Fibroblast of villous mesenchyme (primary cell): Measurements from ENCODE around the gene SLC8A1. TPM values are rescaled to one million over a fixed set of nuclear protein-coding genes. Genes with fewer than 3 reads are reported as not detected.

Experiments used
- DNase-seq: peaks from one replicate; pipeline ENCODE4 v3.0.0-alpha.2; 2010; ENCODE audit warnings: low read depth
- H3K4me3 ChIP-seq: 2 replicates; pipeline ENCODE4 v1.5.1; 2011; ENCODE audit warnings: low read depth, mild to moderate bottlenecking, low read length
- CTCF ChIP-seq: IDR thresholded peaks from 2 replicates; pipeline ENCODE4 v1.5.1; 2012; ENCODE audit warnings: low read depth, mild to moderate bottlenecking, low read length; ENCODE audit not compliant: insufficient read depth
- total RNA-seq: library from RNA; depleted of rRNA; stranded (reverse); fragments of >200 nt; gene quantifications from 2 replicates; pipeline ENCODE4 v1.2.3, GENCODE V29; 2012

SLC8A1 gene
- total RNA-seq, 1 donor: 98.9 TPM

- no peak overlapping the region for H3K4me3 ChIP-seq
- DNase-seq: no peak
- TF ChIP-seq CTCF: no peak
These were observed 54.1 kb downstream of the SLC8A1 start for GRCh38 chr2:40397765-40398164.

GRCh38 chr2:40396124-40396523 lies 55.8 kb downstream of the SLC8A1 start:
- no peak overlapping the region for H3K4me3 ChIP-seq
- no peak for DNase-seq
- TF ChIP-seq CTCF: no peak

DNA sequence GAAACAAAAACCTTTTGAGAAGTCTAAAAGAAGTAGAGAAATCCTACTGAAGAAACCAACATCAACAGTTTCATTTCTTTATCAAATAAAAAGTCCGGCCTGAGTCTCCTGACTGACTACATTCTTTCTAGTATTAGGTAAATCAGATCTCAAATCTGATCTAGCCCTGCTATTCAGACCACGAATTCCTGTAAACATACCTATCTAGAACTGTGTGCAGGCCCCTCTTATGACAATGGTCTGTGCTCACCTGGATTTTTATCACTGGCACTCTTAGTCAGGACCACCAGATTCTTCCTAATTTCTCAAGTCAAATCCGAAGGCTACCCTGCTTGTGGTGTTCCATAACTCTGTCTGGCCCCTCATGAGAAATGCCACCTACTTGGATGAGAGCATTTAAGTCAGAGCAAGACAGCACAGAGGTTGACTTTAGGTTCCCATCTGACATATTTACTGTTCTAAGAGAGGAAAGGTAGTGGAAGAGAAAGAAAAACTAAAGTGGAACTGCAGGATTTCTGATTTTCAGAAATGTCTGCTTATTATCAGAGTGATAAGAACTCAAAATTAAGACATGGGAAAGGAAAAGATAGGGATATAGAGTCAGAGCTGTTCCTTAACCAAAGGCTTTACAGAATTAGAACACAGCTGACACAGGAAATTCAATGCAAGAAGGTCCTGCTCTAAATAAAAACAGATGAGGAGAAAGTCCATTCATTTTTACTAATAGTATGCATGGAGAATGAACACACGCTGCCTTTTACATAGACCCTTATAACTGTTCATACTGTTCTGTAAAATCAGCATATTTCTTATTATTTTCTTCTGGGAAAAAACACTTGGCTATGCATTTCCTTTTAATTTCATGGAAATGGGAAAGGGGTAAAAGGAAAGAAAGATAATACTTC lies 56.5 kb downstream of the SLC8A1 start:
- no peak for TF ChIP-seq CTCF
- no peak for DNase-seq

GRCh38 chr2:40394597-40394996 lies 57.3 kb downstream of the SLC8A1 start:
- H3K4me3 ChIP-seq: no peak overlapping the region
- TF ChIP-seq CTCF: no peak
- no peak for DNase-seq

More for the DNA sequence above, 56.5 kb downstream of the SLC8A1 start:
- no peak overlapping the region for H3K4me3 ChIP-seq

DNA sequence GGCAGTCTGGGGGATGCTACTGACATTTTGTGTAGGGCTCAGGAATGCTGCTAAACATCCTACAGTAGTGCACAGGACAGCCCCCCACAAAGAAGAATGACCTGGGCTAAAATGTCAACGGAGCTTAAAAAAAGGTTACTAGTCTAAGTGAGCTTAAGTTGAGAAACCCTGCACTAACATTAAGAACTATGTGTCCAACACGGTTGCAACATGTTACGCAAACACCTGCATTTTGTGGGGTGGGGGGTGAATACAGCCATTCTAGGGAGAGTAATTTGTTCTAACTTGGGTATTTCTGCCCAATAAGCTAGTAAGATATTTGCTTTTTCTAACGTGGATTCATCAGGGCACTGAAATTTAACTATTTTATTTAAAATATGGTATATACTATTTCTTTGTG lies 57.9 kb downstream of the SLC8A1 start:
- TF ChIP-seq CTCF: no peak
- DNase-seq: no peak
- H3K4me3 ChIP-seq: no peak overlapping the region

DNA sequence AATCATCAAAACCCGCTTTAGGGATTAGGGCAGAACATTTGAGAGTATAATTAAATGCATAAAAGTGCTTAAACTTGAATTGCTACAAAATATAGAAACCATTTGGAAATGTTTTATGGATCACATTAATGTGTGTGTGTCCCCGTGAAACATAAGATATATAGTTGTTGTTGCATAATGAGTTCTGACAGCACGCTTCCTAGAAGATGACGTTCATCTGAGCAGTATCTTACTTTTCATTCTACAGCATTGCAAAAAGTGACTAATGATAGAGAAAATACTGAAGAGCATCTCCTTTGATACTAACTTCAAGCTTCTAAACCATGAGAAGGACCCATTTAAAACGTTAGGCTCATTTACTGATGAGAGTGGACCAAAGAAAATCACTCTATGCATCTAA lies 63.7 kb downstream of the SLC8A1 start:
- no peak for TF ChIP-seq CTCF
- DNase-seq: peak; percentile 30
- H3K4me3 ChIP-seq: no peak overlapping the region
